Epithelial cell of esophagus (primary cell): ENCODE results near the gene SLC22A12.

Source experiments
- DNase-seq: peaks from one replicate; pipeline ENCODE4 v3.0.0; 2010; ENCODE audit warnings: low read depth
- H3K4me3 ChIP-seq: 2 replicates; pipeline ENCODE4 v1.5.1; 2011; ENCODE audit warnings: mild to moderate bottlenecking, low read length, control low read depth
- CTCF ChIP-seq: IDR thresholded peaks from 2 replicates; pipeline ENCODE4 v1.5.1; 2011; ENCODE audit warnings: low read depth, mild to moderate bottlenecking, low read length, control low read depth, inconsistent platforms; ENCODE audit not compliant: insufficient read depth; ENCODE audit errors: missing control alignments

The SLC22A12 gene

GRCh38 chr11:64590763-64591221 is at the start of gene SLC22A12:
SLC22A12 (plus strand) TSS chr11:64591220; CDS start chr11:64591557, 337 bp downstream.
- DNase-seq: no peak
- TF ChIP-seq CTCF: no peak
- no peak within 1 kb of the TSS for H3K4me3 ChIP-seq

GRCh38 chr11:64542172-64543125 is 48.6 kb upstream of the SLC22A12 start:
- H3K4me3 ChIP-seq: no peak overlapping the region
- TF ChIP-seq CTCF: no peak
- DNase-seq: peak; percentile 94

- no peak for DNase-seq
- no peak for TF ChIP-seq CTCF
- H3K4me3 ChIP-seq: no peak overlapping the region
These were observed 47.2 kb upstream of the SLC22A12 start for GRCh38 chr11:64543818-64544217.

GRCh38 chr11:64544616-64545296 is 46.3 kb upstream of the SLC22A12 start:
- DNase-seq: no peak
- no peak overlapping the region for H3K4me3 ChIP-seq
- no peak for TF ChIP-seq CTCF

- no peak for TF ChIP-seq CTCF
- H3K4me3 ChIP-seq: no peak overlapping the region
- DNase-seq: peak; percentile 97
These were observed 45.4 kb upstream of the SLC22A12 start for GRCh38 chr11:64545619-64546018.

- no peak for DNase-seq
- no peak overlapping the region for H3K4me3 ChIP-seq
- TF ChIP-seq CTCF: no peak
These were observed 44.8 kb upstream of the SLC22A12 start for GRCh38 chr11:64546176-64546575.
